Nephron progenitor cell (in vitro differentiated cells): ENCODE measurements around the gene DNM2.

Experiments
- DNase-seq: peaks from one replicate; pipeline ENCODE4 v3.0.0; 2021
- H3K27ac Mint-ChIP-seq: 2 replicates; pipeline ENCODE4 v1.8.0; 2021; ENCODE audit warnings: mild to moderate bottlenecking, moderate library complexity, mixed read lengths
- H3K27me3 Mint-ChIP-seq: 2 replicates; pipeline ENCODE4 v1.8.0; 2021; ENCODE audit warnings: mild to moderate bottlenecking, low read depth, mixed read lengths; ENCODE audit not compliant: poor library complexity
- H3K36me3 Mint-ChIP-seq: 2 replicates; pipeline ENCODE4 v1.8.0; 2021; ENCODE audit warnings: low read depth, mixed read lengths
- H3K4me1 Mint-ChIP-seq: 2 replicates; pipeline ENCODE4 v1.8.0; 2021; ENCODE audit warnings: mixed read lengths
- H3K4me3 Mint-ChIP-seq: 2 replicates; pipeline ENCODE4 v1.8.0; 2021; ENCODE audit warnings: mild to moderate bottlenecking, moderate library complexity, mixed read lengths
- H3K9me3 Mint-ChIP-seq: 2 replicates; pipeline ENCODE4 v1.8.0; 2021; ENCODE audit warnings: mild to moderate bottlenecking, moderate library complexity, mixed read lengths
- TF ChIP-seq, protein P1 (sequence below): fragments of 200-600 bp; sonication (generic); IDR thresholded peaks from 2 replicates; pipeline ENCODE4 v1.5.0; 2021; ENCODE audit warnings: antibody characterized with exemption

DNM2 gene

DNA sequence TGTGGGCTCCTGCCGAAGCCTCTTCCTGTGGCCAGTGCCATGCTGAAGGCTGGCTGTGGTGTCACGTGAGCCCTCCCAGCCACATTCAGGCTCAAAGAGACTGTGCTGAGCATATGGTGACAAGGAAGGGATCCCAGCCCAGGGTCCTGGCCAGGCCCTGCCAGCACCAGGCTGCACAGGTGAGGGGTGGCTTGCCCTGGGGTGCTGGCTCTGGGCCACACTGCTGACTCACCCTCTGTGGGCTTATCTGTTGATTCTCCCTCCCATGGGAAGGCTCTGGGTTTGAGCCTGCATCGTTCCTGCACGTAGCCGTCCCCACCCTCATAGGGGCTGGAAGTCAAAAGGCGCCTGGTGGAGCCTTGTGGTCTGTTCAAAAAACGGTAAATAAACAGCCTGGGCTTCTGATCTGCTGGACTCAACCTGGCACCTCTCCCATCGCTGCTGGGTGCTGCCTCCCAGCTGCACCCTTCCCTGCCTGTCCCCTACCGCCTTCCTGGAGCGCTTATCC is 31.1 kb downstream of the DNM2 start:
- Mint-ChIP-seq H3K27me3 (no peaks in the 10 kb centered on the region), H3K4me1 (peaks cover 21% of the 10 kb centered on the region), H3K36me3 (peaks cover 7% of the 10 kb centered on the region), H3K9me3 (no peaks in the 10 kb centered on the region), H3K4me3 (no peak overlapping the region), H3K27ac (no peak overlapping the region)
- DNase-seq = no peak
- TF ChIP-seq, protein P1, sequence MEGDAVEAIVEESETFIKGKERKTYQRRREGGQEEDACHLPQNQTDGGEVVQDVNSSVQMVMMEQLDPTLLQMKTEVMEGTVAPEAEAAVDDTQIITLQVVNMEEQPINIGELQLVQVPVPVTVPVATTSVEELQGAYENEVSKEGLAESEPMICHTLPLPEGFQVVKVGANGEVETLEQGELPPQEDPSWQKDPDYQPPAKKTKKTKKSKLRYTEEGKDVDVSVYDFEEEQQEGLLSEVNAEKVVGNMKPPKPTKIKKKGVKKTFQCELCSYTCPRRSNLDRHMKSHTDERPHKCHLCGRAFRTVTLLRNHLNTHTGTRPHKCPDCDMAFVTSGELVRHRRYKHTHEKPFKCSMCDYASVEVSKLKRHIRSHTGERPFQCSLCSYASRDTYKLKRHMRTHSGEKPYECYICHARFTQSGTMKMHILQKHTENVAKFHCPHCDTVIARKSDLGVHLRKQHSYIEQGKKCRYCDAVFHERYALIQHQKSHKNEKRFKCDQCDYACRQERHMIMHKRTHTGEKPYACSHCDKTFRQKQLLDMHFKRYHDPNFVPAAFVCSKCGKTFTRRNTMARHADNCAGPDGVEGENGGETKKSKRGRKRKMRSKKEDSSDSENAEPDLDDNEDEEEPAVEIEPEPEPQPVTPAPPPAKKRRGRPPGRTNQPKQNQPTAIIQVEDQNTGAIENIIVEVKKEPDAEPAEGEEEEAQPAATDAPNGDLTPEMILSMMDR = no peak

DNA sequence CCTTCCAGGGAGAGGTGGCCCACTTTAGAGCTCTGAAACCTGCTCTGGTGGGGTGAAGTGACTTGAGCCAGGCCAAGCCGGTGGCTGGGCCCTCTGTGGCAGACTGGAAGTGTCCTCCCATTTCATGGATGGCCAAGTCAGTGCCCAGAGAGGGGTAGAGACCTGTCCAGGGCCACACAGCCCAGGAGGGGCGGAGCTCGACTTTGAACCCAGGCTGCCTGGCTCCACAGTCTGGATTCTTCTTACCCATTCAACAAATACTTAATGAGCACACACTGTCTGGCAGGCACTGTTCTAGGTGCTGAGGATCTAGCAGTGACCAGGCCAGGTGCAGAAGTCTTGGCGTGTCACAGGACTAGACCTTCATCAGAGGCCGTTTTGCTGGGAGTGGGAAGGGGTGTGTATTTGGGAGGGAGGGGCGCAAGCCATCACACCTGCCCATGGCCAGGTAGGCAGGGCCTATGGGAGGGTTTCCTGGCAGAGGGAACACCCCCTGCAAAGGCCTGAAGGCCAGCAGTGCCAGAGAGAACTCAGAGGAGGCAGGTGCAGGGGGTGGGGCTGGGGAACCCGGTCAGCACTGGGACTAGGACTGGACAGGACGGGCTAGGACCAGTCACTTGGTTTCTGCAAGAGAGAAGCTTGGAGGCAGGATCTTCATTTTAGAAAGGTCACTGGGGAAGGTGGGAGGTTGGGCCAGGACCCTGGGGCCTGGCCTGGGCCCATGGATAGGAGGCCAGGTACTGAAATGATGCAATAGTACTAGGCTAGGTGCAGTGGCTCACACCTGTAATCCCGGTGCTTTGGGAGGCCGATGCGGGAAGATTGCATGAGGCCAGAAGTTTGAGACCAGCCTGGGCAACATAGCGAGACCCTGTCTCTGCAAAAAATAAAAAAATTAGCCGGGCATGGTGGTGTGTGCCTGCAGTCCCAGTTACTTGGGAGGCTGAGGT is 31.8 kb downstream of the DNM2 start:
- H3K4me1 Mint-ChIP-seq = peaks cover 14% of the 10 kb centered on the region
- H3K9me3 Mint-ChIP-seq = no peaks in the 10 kb centered on the region
- TF ChIP-seq, protein P1 = no peak
- H3K4me3 Mint-ChIP-seq = no peak overlapping the region
- no peak overlapping the region for H3K27ac Mint-ChIP-seq
- no peaks in the 10 kb centered on the region for H3K27me3 Mint-ChIP-seq
- H3K36me3 Mint-ChIP-seq = peaks cover 7% of the 10 kb centered on the region
- DNase-seq = no peak

DNA sequence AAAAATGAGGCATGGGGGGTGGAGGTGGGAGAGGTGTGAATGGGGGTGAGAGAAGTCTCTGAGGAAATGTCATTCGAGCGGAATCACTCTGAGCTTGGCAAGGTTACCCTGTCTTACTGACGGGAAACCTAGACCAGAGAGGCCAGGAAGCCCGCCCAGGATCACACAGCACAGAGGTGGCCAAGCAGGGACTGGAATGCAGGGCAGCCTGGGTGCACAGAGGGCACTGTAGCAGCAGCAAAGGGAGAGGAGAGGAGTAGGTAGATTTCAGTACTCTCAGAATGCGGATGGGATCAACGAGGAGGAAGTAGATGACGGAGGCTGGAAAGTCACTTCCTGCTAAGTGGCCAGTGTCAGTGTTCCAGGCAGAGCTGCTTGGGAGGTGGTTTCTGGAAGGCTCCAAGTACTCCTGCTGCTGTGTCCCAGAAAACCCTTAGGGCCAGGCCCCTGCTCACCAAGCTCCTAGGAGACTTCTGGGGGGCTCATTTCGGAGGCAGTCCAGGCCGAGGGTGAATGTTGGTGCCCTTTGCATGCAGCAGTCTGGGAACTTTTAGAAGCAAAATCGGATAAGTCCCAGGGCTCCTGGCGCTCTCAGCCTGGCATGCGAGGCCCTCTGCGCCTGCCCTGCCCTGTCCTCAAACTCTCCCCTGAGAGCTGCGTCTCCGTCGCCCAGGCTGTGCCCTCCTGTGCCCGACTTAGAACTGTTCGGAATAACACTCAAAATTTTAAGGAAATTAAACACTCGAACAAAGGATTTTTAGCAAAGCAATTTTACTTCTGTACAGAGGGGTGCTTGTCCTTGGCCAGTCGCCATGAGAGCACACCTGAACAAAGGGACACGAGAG is 33.5 kb downstream of the DNM2 start:
- Mint-ChIP-seq H3K27me3 (no peaks in the 10 kb centered on the region), H3K27ac (peak overlapping the region; percentile 77), H3K36me3 (peaks cover 3% of the 10 kb centered on the region), H3K9me3 (no peaks in the 10 kb centered on the region), H3K4me3 (no peak overlapping the region), H3K4me1 (peaks cover 4% of the 10 kb centered on the region)
- TF ChIP-seq, protein P1 = no peak
- no peak for DNase-seq

DNA sequence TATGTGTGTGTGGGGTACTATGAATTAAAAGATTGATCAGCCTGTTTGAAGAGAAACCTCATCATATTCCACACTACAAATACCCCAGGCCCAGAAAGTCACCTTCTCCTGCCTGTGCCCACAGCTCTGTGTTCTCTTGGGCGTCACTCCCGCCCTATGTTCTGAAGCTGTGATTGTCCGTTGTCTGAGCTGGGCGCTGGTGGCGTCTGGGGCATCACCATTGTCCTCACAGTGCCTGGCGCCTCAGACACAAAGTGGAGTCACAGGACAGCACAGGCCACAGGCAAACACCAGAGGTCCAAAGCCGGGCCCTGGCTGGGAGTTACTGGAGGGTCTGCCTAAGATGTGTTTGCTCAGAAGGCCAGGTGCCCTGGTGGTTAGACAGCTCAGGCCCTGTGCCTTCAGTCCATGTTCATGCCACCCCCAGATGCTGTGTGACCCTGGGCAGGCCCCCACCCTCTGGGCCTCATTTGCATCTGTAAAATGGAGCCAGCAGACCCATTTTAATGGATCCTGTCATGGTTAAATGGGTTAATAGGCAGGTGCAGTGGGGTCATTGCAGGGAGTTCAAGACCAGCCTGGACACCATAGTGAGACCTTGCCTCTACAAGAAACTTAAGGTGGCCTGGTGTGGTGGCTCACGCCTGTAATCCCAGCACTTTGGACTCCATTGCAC is 34.5 kb downstream of the DNM2 start:
- peaks cover 3% of the 10 kb centered on the region for H3K36me3 Mint-ChIP-seq
- H3K4me3 Mint-ChIP-seq = no peak overlapping the region
- TF ChIP-seq, protein P1 = no peak
- peaks cover 4% of the 10 kb centered on the region for H3K4me1 Mint-ChIP-seq
- no peak for DNase-seq
- H3K9me3 Mint-ChIP-seq = no peaks in the 10 kb centered on the region
- peak overlapping the region; percentile 15 for H3K27ac Mint-ChIP-seq
- no peaks in the 10 kb centered on the region for H3K27me3 Mint-ChIP-seq

DNA sequence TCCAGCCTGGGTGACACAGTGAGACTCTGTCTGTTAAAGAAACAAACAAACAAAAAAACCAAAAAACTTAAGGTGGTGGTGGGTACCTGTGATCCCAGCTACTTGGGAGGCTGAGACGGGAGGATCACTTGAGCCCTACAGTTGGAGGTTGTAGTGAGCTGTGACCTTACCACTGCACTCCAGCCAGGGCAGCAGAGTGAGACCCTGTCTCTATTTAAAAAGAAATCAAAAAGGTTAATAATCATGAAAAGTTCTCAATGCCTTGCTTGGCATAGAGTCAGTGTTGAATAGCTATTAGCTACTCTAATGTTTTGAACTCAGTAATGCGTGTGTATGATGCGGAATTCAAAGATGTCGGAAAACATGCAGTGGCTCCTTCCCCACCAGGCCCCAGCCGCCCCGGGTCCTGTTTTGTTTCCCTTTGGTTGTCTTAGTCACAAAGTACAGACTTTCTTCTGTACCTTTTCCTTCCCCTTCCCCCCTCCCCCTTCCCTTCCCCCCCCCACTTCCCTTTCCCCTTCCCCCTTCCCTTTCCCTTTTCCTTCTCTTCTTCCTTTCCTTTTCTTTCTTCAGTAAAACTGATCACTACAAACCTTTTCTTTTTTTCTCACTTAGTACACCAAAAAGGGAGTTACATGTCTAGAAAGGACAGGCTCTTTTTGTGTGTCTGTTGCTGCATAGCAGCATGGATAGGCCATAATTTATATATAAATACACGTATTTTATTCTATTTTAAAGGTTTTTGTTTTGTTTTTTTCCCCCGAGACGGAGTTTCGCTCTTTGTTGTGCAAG is 35.2 kb downstream of the DNM2 start:
- H3K36me3 Mint-ChIP-seq = peaks cover 3% of the 10 kb centered on the region
- no peak for DNase-seq
- no peaks in the 10 kb centered on the region for H3K27me3 Mint-ChIP-seq
- no peaks in the 10 kb centered on the region for H3K9me3 Mint-ChIP-seq
- peaks cover 4% of the 10 kb centered on the region for H3K4me1 Mint-ChIP-seq
- H3K27ac Mint-ChIP-seq = no peak overlapping the region
- TF ChIP-seq, protein P1 = no peak
- no peak overlapping the region for H3K4me3 Mint-ChIP-seq
